HG02885 (cell line): ENCODE measurements around the gene NEO1.
A peak's percentile ranks its signal among the peaks of the same experiment; 100 is the strongest.

Experiments
- ATAC-seq: cut with Tn5 transposase; IDR thresholded peaks from one replicate; pipeline ENCODE4 v1.9.1; 2021; ENCODE audit warnings: mild to moderate bottlenecking; ENCODE audit not compliant: unreplicated experiment, poor library complexity

Gene NEO1

DNA sequence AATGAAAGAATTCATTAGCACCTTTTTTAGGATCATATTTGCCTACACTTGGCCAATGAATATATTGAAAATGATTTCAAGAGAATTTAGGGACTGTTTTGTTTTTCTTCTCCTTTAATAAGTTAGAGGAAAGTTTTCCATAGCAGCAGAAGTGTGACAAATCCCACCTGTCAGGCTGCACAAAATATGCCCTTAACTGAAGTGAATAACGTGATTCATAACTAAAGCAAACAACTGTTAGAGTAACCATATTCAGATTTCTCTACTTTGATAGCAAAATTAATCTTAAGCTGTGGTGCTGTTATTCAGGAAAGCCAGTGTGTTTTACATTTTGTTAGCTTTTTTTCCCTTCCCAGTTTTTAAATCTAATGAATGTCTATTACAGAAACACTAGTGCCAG, 195.1 kb downstream of the NEO1 start:
- no peak for ATAC-seq

DNA sequence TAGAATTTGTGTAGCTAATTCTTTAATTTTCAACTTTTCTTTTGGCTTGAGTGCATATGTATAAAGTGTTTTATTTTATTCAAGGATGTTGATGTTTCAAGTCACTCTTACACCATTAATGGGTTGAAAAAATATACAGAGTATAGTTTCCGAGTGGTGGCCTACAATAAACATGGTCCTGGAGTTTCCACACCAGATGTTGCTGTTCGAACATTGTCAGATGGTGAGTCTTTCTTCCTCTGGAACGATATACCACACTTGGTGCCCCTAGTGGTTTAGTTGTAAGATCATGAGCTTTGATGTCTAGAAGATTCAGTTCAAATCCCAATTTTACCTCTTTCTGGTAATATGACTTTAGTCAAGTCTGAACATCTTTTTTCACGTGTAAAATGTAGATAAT, 197.2 kb downstream of the NEO1 start:
- ATAC-seq = no peak

DNA sequence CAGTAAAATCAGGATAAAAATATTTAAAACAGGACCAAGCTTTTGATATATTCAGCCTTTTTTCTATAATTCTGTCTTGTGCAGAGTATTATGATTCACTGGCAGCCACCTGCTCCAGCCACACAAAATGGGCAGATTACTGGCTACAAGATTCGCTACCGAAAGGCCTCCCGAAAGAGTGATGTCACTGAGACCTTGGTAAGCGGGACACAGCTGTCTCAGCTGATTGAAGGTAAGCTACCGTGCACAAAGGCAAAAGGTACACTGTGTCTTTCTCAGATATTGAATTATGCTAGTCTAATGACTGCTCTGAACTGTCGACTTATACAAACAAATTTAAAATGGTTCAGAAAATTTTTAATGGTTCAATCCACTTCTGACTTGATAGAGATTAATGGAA, 202.3 kb downstream of the NEO1 start:
- ATAC-seq = no peak

- ATAC-seq = peak; percentile 69
These were observed 206.2 kb downstream of the NEO1 start for GRCh38 chr15:73258271-73259108.

- no peak for ATAC-seq
These were observed 212.6 kb downstream of the NEO1 start for GRCh38 chr15:73264881-73265280.

DNA sequence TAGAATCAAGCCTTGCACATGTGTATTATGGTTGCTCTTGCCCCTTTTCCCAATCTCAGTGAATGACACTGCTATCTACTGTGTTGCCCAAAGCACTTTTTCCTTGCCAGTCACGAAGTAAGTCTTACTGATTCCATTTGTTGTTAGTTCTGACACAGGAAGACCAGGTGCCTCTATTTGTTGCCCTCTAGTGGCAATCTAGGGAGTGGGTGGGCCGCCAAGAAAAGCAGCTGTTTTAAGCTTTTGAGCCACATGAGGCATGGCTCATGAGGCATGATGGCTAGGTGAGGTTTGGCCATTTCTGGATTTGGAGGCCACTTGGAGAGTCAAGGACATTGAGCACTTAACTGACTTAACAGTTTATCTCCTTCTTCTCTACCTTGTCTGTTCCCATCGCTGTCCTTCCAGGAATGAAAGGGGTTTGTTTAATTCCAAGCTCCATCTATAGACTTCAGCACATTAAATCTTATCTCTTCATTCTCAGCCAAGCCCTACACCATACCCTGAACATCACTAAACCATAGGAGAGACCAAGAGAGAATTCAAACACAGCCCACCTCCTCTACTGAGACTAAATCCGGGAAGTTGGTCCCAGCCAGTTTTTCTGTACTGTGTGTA, 213.4 kb downstream of the NEO1 start:
- no peak for ATAC-seq

- ATAC-seq = no peak
These were observed 216.2 kb downstream of the NEO1 start for GRCh38 chr15:73268457-73268856.

GRCh38 chr15:73270366-73271097, 218.3 kb downstream of the NEO1 start:
- ATAC-seq = no peak

GRCh38 chr15:73273181-73274002, 221.1 kb downstream of the NEO1 start:
- ATAC-seq = peak; percentile 47

DNA sequence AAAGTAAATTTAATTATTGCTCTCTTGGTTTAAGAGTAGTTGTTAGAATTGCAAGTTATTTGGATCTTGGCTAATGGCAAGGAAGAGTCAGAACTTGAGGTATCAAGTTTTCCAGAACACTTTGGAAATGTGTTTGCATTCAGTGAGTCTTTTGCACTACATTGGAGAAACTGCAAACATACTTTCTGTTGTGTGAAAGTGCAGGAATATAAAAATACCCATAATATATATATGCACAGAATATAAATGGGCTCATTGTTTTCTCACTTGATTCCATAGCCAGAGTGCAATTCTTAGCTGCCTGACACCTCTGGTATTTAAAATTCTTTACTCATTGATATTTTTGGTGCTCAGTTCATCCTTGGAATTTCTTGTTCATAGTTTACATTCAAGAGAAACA, 223.6 kb downstream of the NEO1 start:
- ATAC-seq = no peak

GRCh38 chr15:73282567-73283365, 230.5 kb downstream of the NEO1 start:
- ATAC-seq = no peak

- no peak for ATAC-seq
These were observed 231.2 kb downstream of the NEO1 start for GRCh38 chr15:73283366-73283962.

DNA sequence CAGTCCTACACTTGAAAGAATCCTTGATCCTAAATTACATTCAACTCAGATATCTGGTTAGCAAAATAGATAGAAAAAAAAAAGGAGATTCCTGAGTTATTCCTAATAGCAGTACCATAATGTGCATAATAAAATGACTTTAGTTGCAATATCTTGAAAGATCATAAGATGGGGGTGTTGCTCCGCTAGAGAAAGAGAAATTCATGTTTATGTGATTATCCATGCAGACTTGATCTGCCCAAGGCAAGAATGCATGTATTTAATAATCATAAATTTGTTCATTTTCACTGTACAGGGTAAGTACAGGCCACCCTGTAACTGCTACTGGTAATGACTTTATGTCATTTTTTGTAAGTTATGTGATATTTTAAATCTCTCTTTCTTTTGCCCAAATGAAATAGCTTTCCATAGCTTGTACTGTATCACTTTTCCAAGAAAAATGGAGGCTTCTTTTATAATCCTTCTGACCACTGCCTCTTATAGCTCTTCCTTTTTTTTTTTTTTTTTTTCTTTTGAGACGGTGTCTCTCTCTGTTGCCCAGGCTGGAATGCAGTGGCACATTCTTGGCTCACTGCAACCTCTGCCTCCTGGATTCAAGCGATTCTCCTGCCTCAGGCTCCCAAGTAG, 231.9 kb downstream of the NEO1 start:
- ATAC-seq = no peak

- no peak for ATAC-seq
These were observed 234.0 kb downstream of the NEO1 start for GRCh38 chr15:73286311-73286710.

- ATAC-seq = no peak
These were observed 234.8 kb downstream of the NEO1 start for GRCh38 chr15:73287019-73287418.

DNA sequence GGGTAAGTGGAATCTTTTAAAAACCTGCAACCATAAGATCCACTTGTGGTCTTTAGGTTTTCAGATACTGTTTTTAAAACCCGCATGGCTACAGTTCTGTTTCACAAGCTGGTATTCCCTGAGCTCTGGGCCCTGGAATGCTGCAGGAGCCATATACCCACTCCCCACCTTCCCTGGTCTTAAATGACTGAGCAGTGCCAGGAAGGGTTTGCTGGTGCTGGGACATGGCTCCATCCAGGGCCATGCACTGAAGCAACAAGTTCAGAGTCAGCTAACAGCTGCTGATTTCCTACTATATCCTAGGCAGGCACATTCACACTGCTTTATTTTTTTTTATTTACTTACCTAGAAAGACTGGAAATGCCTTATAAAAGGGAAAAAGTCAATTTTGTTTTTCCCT, 239.2 kb downstream of the NEO1 start:
- no peak for ATAC-seq

DNA sequence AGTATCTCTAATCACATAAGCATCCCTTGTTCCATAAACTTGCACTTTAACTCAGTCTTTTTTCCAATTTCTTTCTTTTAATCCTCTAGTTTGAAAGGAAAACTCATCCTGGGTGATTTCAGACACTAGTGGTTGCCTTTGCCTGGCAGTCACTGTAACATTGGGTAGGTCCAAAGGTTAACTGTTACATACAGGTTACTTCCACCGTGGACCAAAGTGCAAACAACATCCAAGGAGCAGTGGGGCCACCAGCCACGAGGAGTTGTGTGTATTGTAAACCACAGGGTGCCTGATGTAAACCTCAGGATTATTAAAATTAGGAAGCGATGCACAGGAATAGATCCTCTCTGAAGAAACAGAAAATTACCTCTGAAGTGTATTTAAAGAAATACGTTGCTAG, 241.5 kb downstream of the NEO1 start:
- ATAC-seq = no peak

DNA sequence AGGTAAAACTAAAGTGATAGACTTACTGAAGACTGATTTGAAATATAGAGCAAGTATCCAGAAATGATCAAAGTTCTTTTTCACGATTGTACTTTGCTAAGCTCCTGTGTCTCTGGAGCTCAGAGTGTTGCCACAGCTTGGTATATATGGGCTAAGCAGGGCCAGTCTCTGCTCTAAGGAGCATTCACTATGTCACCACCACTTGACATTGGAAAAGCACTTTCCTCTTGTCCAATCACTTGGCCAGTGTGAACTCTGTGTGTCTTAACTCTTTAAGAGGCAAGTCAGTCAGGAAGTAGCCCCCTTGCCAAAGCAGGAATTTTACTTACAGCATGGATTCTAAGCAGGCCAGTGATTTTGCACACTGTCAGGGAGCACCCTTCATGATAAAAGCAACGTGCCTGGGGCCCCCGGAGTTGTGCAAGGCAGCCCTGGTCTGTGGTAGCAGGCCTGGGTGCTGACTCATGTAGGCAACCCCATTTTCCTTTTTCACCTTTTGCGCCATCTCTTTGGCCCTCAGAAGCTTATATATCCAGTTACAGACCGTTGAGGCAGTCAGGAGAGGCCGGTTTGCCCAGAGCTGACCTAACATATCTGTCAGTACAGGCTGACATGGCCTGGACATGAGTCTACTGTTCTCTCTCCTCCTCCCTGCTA, 243.5 kb downstream of the NEO1 start:
- no peak for ATAC-seq
